HG03159 (cell line): ENCODE results near the gene FNTB.

ENCODE experiments used
- ATAC-seq: cut with Tn5 transposase; IDR thresholded peaks from one replicate; pipeline ENCODE4 v1.9.1; 2021; ENCODE audit warnings: mild to moderate bottlenecking, moderate library complexity; ENCODE audit not compliant: unreplicated experiment

Gene FNTB

GRCh38 chr14:65109357-65109756, 122.7 kb downstream of the FNTB start:
- no peak for ATAC-seq

- ATAC-seq = no peak
Measured at GRCh38 chr14:65110525-65110924, 123.8 kb downstream of the FNTB start.
